Vagina (tissue), 2 donors: Measurements from ENCODE around the gene DSC1. TPM values are rescaled to one million over a fixed set of nuclear protein-coding genes. Genes with fewer than 3 reads are reported as not detected.

Experiments used
- DNase-seq, 2 donors: peaks; one replicate each; pipeline ENCODE4 v3.0.0-alpha.2; 2017; ENCODE audit errors: extremely low spot score in 2 of 2
- H3K27ac ChIP-seq: fragments of 200-600 bp; sonication (generic); one replicate; pipeline ENCODE4 v1.5.1; 2019
- H3K27me3 ChIP-seq: fragments of 200-600 bp; sonication (generic); one replicate; pipeline ENCODE4 v1.5.1; 2019
- H3K36me3 ChIP-seq, 2 donors: fragments of 200-600 bp; sonication (generic); one replicate each; pipeline ENCODE4 v1.5.1; 2017 to 2019
- H3K4me1 ChIP-seq: fragments of 200-600 bp; sonication (generic); one replicate; pipeline ENCODE4 v1.5.1; 2019
- H3K4me3 ChIP-seq, 2 donors: fragments of 200-600 bp; sonication (generic); 1 replicate in 1 of 2; 2 replicates in 1 of 2; pipeline ENCODE4 v1.5.1; 2016 to 2019
- H3K9me3 ChIP-seq: fragments of 200-600 bp; sonication (generic); one replicate; pipeline ENCODE4 v1.5.1; 2019
- POLR2A ChIP-seq, 2 donors: fragments of 450-650 bp; IDR thresholded peaks; one replicate each; pipeline ENCODE4 v1.6.1; 2017; ENCODE audit warnings: antibody characterized with exemption in 2 of 2, mild to moderate bottlenecking in 2 of 2, moderate library complexity in 2 of 2
- POLR2AphosphoS5 ChIP-seq, 2 donors: sonication (generic); formaldehyde crosslinking; IDR thresholded peaks; one replicate each; pipeline ENCODE4 v1.9.0; 2017; ENCODE audit warnings: antibody characterized with exemption in 2 of 2, mild to moderate bottlenecking in 2 of 2, low read depth in 1 of 2; ENCODE audit not compliant: insufficient read depth in 1 of 2
- intact Hi-C: fragments of 100-400 bp; cut with DNase I; formaldehyde crosslinking; loops from one replicate; pipeline ENCODE4 v1.15.1; 2023
- total RNA-seq: library from RNA; depleted of rRNA; stranded (reverse); fragments of >200 nt; gene quantifications from one replicate; pipeline ENCODE4 v1.2.3, GENCODE V29; 2016
- TF ChIP-seq, protein P1 (sequence below), 3 experiments: fragments of 450-650 bp in 2 of 3; fragments of 200-600 bp in 1 of 3; sonication (generic) in 1 of 3; IDR thresholded peaks; one replicate each; pipeline ENCODE4 v1.5.1; 2017 to 2019; ENCODE audit warnings: antibody characterized with exemption in 3 of 3, mild to moderate bottlenecking in 2 of 3, moderate library complexity in 2 of 3

DSC1 gene
- total RNA-seq, 1 donor from 2014 or later = 0.49 TPM

- no peak for DNase-seq
- intact Hi-C loops = no loop called here
- TF ChIP-seq POLR2A (IDR thresholded peaks at IDR 0.05) (no peak), POLR2AphosphoS5 (IDR thresholded peaks at IDR 0.05; ENCODE audit: insufficient read depth in 1 of 2, low read depth in 1 of 2) (no peak)
- TF ChIP-seq, protein P1, sequence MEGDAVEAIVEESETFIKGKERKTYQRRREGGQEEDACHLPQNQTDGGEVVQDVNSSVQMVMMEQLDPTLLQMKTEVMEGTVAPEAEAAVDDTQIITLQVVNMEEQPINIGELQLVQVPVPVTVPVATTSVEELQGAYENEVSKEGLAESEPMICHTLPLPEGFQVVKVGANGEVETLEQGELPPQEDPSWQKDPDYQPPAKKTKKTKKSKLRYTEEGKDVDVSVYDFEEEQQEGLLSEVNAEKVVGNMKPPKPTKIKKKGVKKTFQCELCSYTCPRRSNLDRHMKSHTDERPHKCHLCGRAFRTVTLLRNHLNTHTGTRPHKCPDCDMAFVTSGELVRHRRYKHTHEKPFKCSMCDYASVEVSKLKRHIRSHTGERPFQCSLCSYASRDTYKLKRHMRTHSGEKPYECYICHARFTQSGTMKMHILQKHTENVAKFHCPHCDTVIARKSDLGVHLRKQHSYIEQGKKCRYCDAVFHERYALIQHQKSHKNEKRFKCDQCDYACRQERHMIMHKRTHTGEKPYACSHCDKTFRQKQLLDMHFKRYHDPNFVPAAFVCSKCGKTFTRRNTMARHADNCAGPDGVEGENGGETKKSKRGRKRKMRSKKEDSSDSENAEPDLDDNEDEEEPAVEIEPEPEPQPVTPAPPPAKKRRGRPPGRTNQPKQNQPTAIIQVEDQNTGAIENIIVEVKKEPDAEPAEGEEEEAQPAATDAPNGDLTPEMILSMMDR (IDR thresholded peaks at IDR 0.05) = no peak
- H3K36me3 ChIP-seq = no peaks in the 10 kb centered on the region
- H3K9me3 ChIP-seq = no peaks in the 10 kb centered on the region
- H3K27ac ChIP-seq = peak overlapping the region; percentile 77
- H3K4me1 ChIP-seq = no peaks in the 10 kb centered on the region
- peak overlapping the region; percentile 52 to 56 for H3K4me3 ChIP-seq
- H3K27me3 ChIP-seq = no peaks in the 10 kb centered on the region
These were observed 61.3 kb downstream of the DSC1 start for GRCh38 chr18:31101183-31102024.

GRCh38 chr18:31100436-31101182 is 62.0 kb downstream of the DSC1 start:
- DNase-seq = no peak
- Histone ChIP-seq H3K4me3 (peak overlapping the region; percentile 52 to 56), H3K27me3 (no peaks in the 10 kb centered on the region), H3K36me3 (no peaks in the 10 kb centered on the region), H3K9me3 (no peaks in the 10 kb centered on the region), H3K4me1 (no peaks in the 10 kb centered on the region), H3K27ac (peak overlapping the region; percentile 77)
- TF ChIP-seq POLR2A (IDR thresholded peaks at IDR 0.05) (no peak), POLR2AphosphoS5 (IDR thresholded peaks at IDR 0.05; ENCODE audit: insufficient read depth in 1 of 2, low read depth in 1 of 2) (no peak)
- TF ChIP-seq, protein P1 (IDR thresholded peaks at IDR 0.05) = no peak
- intact Hi-C loops = no loop called here

DNA sequence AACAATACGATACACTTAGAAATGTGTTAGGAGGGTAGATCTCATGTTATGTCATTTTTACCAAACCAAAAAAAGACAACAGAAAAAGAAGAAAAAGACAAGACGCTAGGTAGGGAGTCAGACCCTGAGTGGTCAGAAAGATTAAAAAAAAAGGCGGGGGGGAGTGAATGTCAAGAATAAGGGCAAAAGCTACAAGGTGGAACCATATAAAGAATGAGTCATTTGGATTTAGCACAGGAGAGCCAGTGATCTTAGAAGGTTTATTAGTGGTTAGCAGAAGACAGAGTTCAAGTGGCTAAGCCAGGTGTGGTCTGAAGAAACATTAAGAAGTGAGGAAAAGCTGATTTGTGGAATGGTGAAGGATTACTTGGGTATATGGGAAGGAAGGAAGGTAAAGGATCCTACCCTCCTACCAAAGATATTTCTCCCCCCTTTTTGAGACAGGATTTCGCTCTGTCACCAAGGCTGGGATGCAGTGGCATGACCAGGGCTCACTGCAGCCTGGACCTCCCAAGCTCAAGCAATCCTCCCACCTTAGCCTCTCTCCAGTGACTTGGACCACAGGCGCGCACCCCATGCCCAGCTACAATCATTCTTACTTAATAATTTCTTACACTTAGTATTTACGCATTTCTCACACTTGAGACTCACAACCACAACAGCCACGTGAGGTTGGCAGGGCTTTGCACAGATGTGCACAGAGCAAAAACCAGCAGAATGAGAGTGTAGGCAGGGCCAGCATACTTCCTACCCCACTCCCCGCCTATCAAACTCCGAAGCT is 63.0 kb downstream of the DSC1 start:
- no peak overlapping the region for H3K27ac ChIP-seq

GRCh38 chr18:31098878-31099277 is 63.8 kb downstream of the DSC1 start:
- no peak overlapping the region for H3K4me3 ChIP-seq

More for the DNA sequence above, 63.0 kb downstream of the DSC1 start:
- Histone ChIP-seq H3K9me3 (no peaks in the 10 kb centered on the region), H3K4me3 (peak overlapping the region; percentile 7 to 56), H3K36me3 (no peaks in the 10 kb centered on the region), H3K4me1 (no peaks in the 10 kb centered on the region), H3K27me3 (no peaks in the 10 kb centered on the region)
- intact Hi-C loops = no loop called here
- no peak for DNase-seq
- TF ChIP-seq, protein P1 (IDR thresholded peaks at IDR 0.05) = no peak

More at GRCh38 chr18:31098878-31099277, 63.8 kb downstream of the DSC1 start:
- TF ChIP-seq POLR2A (IDR thresholded peaks at IDR 0.05) = no peak
- TF ChIP-seq, protein P1 (IDR thresholded peaks at IDR 0.05) = no peak
- no peak for TF ChIP-seq POLR2AphosphoS5 (IDR thresholded peaks at IDR 0.05; ENCODE audit: insufficient read depth in 1 of 2, low read depth in 1 of 2)
- Histone ChIP-seq H3K27ac (no peak overlapping the region), H3K4me1 (no peaks in the 10 kb centered on the region), H3K9me3 (no peaks in the 10 kb centered on the region), H3K36me3 (no peaks in the 10 kb centered on the region), H3K27me3 (no peaks in the 10 kb centered on the region)
- no peak for DNase-seq
- intact Hi-C loops = no loop called here
